ENCODE measurements around the gene RANBP2.

Gene RANBP2

DNA sequence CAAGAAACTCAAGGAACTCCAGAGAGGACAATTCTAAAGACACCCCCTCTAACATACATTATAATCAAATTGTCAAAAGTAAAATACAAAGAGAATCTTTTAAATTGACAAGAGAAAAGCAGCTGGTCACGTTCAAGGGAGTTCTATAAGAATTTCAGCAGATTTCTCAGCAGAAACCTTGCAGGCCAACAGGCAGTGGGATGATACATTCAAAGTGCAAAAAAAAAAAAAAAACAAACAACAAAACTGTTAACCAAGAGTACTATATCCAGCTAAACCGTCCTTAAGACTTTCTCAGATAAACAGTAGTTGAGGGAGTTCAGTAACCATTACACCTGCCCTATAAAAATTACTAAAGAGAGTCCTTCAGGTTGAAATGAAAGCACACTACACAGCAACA, 101.2 kb downstream of the RANBP2 start:
- Histone ChIP-seq H3K18ac (ENCODE audit: low read length) (no peak overlapping the region), H2BK5ac (ENCODE audit: low read depth, low read length, poor library complexity) (no peak overlapping the region), H3K79me2 (ENCODE audit: control insufficient read depth, insufficient read depth, low read length, poor library complexity) (no peaks in the 10 kb centered on the region), H3K79me1 (ENCODE audit: low read length) (no peaks in the 10 kb centered on the region), H3K4ac (ENCODE audit: low read depth, low read length) (no peak overlapping the region), H3K27ac (ENCODE audit: low read depth, low read length) (no peak overlapping the region), H3K23ac (ENCODE audit: low read length) (no peak overlapping the region), H2AFZ (ENCODE audit: insufficient read depth, low read length, poor library complexity) (no peak overlapping the region), H3K14ac (ENCODE audit: low read length) (no peak overlapping the region), H4K91ac (ENCODE audit: low read depth, low read length) (no peak overlapping the region), H2BK120ac (ENCODE audit: insufficient read depth, low read length, poor library complexity) (no peak overlapping the region), H3K4me1 (ENCODE audit: control insufficient read depth in 1 of 2, insufficient read depth in 2 of 2, low read length in 2 of 2) (no peaks in the 10 kb centered on the region), H2AK5ac (ENCODE audit: low read length) (no peak overlapping the region), H4K12ac (ENCODE audit: low read depth, low read length) (no peak overlapping the region), H2BK12ac (ENCODE audit: low read length) (no peak overlapping the region), H3K4me3 (ENCODE audit: low read depth, low read length) (no peak overlapping the region), H3K27me3 (ENCODE audit: insufficient read depth, low read length) (no peaks in the 10 kb centered on the region), H3K4me2 (ENCODE audit: low read length) (no peak overlapping the region), H4K8ac (ENCODE audit: low read depth, low read length) (no peak overlapping the region), H3K9me3 (ENCODE audit: insufficient read depth, low read depth, low read length) (peaks cover 1% of the 10 kb centered on the region), H3K9ac (ENCODE audit: low read length) (no peak overlapping the region), H3K36me3 (ENCODE audit: control insufficient read depth in 1 of 2, insufficient read depth in 2 of 2, low read length in 2 of 2) (peaks cover 5 to 17% of the 10 kb centered on the region in 2 experiments)
- DNase-seq, result no peak
- no CpG with 5 or more reads among the region's 2 CpGs for WGBS (ENCODE audit: extremely low coverage, insufficient coverage, insufficient read length)

DNA sequence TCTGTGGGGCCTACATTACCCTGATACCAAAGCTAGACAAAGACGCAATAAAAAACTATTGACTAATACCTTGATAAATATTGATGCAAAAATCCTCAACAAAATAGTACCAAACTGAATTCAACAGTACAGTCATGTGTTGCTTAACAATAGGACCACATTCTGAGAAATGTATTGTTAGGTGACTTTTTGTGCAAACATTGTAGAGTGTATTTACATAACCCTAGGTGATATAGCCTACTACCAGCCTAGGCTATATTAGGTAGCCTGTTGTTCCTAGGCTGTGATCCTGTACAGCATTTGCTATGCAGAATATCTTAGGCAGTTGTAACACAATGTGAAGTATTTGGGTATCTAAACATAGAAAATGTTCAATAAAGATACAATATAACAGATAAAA, 104.0 kb downstream of the RANBP2 start:
- no peak overlapping the region for H3K4me3 ChIP-seq (ENCODE audit: low read depth, low read length)
- H2BK5ac ChIP-seq (ENCODE audit: low read depth, low read length, poor library complexity), result no peak overlapping the region
- H2BK12ac ChIP-seq (ENCODE audit: low read length), result no peak overlapping the region
- H3K4me1 ChIP-seq (ENCODE audit: control insufficient read depth in 1 of 2, insufficient read depth in 2 of 2, low read length in 2 of 2), result no peaks in the 10 kb centered on the region
- DNase-seq, result no peak
- no CpG with 5 or more reads among the region's 1 CpG for WGBS (ENCODE audit: extremely low coverage, insufficient coverage, insufficient read length)
- no peak overlapping the region for H3K4me2 ChIP-seq (ENCODE audit: low read length)
- no peak overlapping the region for H3K23ac ChIP-seq (ENCODE audit: low read length)
- no peaks in the 10 kb centered on the region for H3K79me1 ChIP-seq (ENCODE audit: low read length)
- no peaks in the 10 kb centered on the region for H3K27me3 ChIP-seq (ENCODE audit: insufficient read depth, low read length)
- H3K27ac ChIP-seq (ENCODE audit: low read depth, low read length), result no peak overlapping the region
- no peak overlapping the region for H3K9ac ChIP-seq (ENCODE audit: low read length)
- H3K4ac ChIP-seq (ENCODE audit: low read depth, low read length), result no peak overlapping the region
- H4K12ac ChIP-seq (ENCODE audit: low read depth, low read length), result no peak overlapping the region
- H2AK5ac ChIP-seq (ENCODE audit: low read length), result no peak overlapping the region
- H4K91ac ChIP-seq (ENCODE audit: low read depth, low read length), result no peak overlapping the region
- H3K18ac ChIP-seq (ENCODE audit: low read length), result no peak overlapping the region
- H2AFZ ChIP-seq (ENCODE audit: insufficient read depth, low read length, poor library complexity), result no peak overlapping the region
- no peak overlapping the region for H3K14ac ChIP-seq (ENCODE audit: low read length)
- H4K8ac ChIP-seq (ENCODE audit: low read depth, low read length), result no peak overlapping the region
- H3K79me2 ChIP-seq (ENCODE audit: control insufficient read depth, insufficient read depth, low read length, poor library complexity), result no peaks in the 10 kb centered on the region
- no peak overlapping the region for H2BK120ac ChIP-seq (ENCODE audit: insufficient read depth, low read length, poor library complexity)
- H3K36me3 ChIP-seq (ENCODE audit: control insufficient read depth in 1 of 2, insufficient read depth in 2 of 2, low read length in 2 of 2), result peaks cover 3 to 4% of the 10 kb centered on the region in 2 experiments
- peaks cover 1% of the 10 kb centered on the region for H3K9me3 ChIP-seq (ENCODE audit: insufficient read depth, low read depth, low read length)

DNA sequence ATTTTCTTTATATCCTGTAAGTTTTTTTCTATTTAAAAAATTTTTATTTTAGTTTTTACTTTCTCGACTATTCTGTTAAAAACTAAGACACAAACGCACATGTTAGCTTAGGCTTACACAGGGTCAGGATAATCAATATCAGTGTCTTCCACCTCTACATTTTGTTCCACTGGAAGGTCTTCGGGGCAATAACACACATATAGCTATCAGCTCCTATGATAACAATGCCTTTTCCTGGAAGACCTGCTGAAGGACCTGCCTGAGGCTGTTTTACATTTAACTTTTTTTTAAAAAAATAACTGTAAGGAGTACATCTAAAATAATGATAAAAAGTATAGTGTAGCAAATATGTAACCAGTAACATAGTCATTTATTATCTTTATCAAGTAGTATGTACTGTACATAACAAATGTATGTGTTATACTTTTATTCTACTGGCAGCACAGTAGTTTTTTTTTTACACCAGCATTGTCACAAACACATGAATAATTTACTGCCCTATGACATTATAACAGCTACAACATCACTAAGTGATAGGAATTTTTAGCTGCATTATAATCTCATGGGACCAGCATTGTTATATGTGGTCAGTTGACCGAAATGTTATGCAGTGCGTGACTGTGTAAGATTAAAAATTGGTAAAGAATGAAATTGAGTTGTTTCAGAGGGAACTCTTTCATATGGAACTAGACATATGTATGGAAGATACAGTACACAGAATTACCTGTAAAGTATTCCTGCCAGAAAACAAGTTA, 105.2 kb downstream of the RANBP2 start:
- H4K8ac ChIP-seq (ENCODE audit: low read depth, low read length), result no peak overlapping the region
- H2AFZ ChIP-seq (ENCODE audit: insufficient read depth, low read length, poor library complexity), result no peak overlapping the region
- no peak overlapping the region for H2BK120ac ChIP-seq (ENCODE audit: insufficient read depth, low read length, poor library complexity)
- H3K27me3 ChIP-seq (ENCODE audit: insufficient read depth, low read length), result no peaks in the 10 kb centered on the region
- no peaks in the 10 kb centered on the region for H3K4me1 ChIP-seq (ENCODE audit: control insufficient read depth in 1 of 2, insufficient read depth in 2 of 2, low read length in 2 of 2)
- no peaks in the 10 kb centered on the region for H3K79me1 ChIP-seq (ENCODE audit: low read length)
- no peak overlapping the region for H2AK5ac ChIP-seq (ENCODE audit: low read length)
- H3K4me2 ChIP-seq (ENCODE audit: low read length), result no peak overlapping the region
- H2BK12ac ChIP-seq (ENCODE audit: low read length), result no peak overlapping the region
- H3K79me2 ChIP-seq (ENCODE audit: control insufficient read depth, insufficient read depth, low read length, poor library complexity), result no peaks in the 10 kb centered on the region
- 100% methylated on average over 2 of the region's 5 CpGs for WGBS (ENCODE audit: extremely low coverage, insufficient coverage, insufficient read length)
- no peak overlapping the region for H3K18ac ChIP-seq (ENCODE audit: low read length)
- no peak overlapping the region for H3K27ac ChIP-seq (ENCODE audit: low read depth, low read length)
- DNase-seq, result no peak
- no peak overlapping the region for H3K4ac ChIP-seq (ENCODE audit: low read depth, low read length)
- peaks cover 1% of the 10 kb centered on the region for H3K9me3 ChIP-seq (ENCODE audit: insufficient read depth, low read depth, low read length)
- no peak overlapping the region for H3K4me3 ChIP-seq (ENCODE audit: low read depth, low read length)
- no peak overlapping the region for H4K12ac ChIP-seq (ENCODE audit: low read depth, low read length)
- no peak overlapping the region for H2BK5ac ChIP-seq (ENCODE audit: low read depth, low read length, poor library complexity)
- H3K36me3 ChIP-seq (ENCODE audit: control insufficient read depth in 1 of 2, insufficient read depth in 2 of 2, low read length in 2 of 2), result peaks cover 0 to 3% of the 10 kb centered on the region in 2 experiments
- no peak overlapping the region for H3K9ac ChIP-seq (ENCODE audit: low read length)
- H3K14ac ChIP-seq (ENCODE audit: low read length), result no peak overlapping the region
- no peak overlapping the region for H4K91ac ChIP-seq (ENCODE audit: low read depth, low read length)
- no peak overlapping the region for H3K23ac ChIP-seq (ENCODE audit: low read length)

GRCh38 chr2:108825254-108825653, 106.0 kb downstream of the RANBP2 start:
- H4K91ac ChIP-seq (ENCODE audit: low read depth, low read length), result no peak overlapping the region
- no peak overlapping the region for H3K27ac ChIP-seq (ENCODE audit: low read depth, low read length)
- H3K79me1 ChIP-seq (ENCODE audit: low read length), result no peaks in the 10 kb centered on the region
- no peak overlapping the region for H2AFZ ChIP-seq (ENCODE audit: insufficient read depth, low read length, poor library complexity)
- no peak overlapping the region for H3K23ac ChIP-seq (ENCODE audit: low read length)
- H4K12ac ChIP-seq (ENCODE audit: low read depth, low read length), result no peak overlapping the region
- H2BK12ac ChIP-seq (ENCODE audit: low read length), result no peak overlapping the region
- no peaks in the 10 kb centered on the region for H3K79me2 ChIP-seq (ENCODE audit: control insufficient read depth, insufficient read depth, low read length, poor library complexity)
- no peak overlapping the region for H2BK5ac ChIP-seq (ENCODE audit: low read depth, low read length, poor library complexity)
- no peak overlapping the region for H3K14ac ChIP-seq (ENCODE audit: low read length)
- H3K27me3 ChIP-seq (ENCODE audit: insufficient read depth, low read length), result no peaks in the 10 kb centered on the region
- no peak for DNase-seq
- no peak overlapping the region for H4K8ac ChIP-seq (ENCODE audit: low read depth, low read length)
- no peaks in the 10 kb centered on the region for H3K9me3 ChIP-seq (ENCODE audit: insufficient read depth, low read depth, low read length)
- no peak overlapping the region for H3K9ac ChIP-seq (ENCODE audit: low read length)
- H3K4me2 ChIP-seq (ENCODE audit: low read length), result no peak overlapping the region
- no CpG with 5 or more reads among the region's 4 CpGs for WGBS (ENCODE audit: extremely low coverage, insufficient coverage, insufficient read length)
- no peak overlapping the region for H2AK5ac ChIP-seq (ENCODE audit: low read length)
- no peak overlapping the region for H3K4me3 ChIP-seq (ENCODE audit: low read depth, low read length)
- peaks cover 0 to 2% of the 10 kb centered on the region in 2 experiments for H3K36me3 ChIP-seq (ENCODE audit: control insufficient read depth in 1 of 2, insufficient read depth in 2 of 2, low read length in 2 of 2)
- H3K4ac ChIP-seq (ENCODE audit: low read depth, low read length), result no peak overlapping the region
- no peaks in the 10 kb centered on the region for H3K4me1 ChIP-seq (ENCODE audit: control insufficient read depth in 1 of 2, insufficient read depth in 2 of 2, low read length in 2 of 2)
- no peak overlapping the region for H2BK120ac ChIP-seq (ENCODE audit: insufficient read depth, low read length, poor library complexity)
- no peak overlapping the region for H3K18ac ChIP-seq (ENCODE audit: low read length)

All from trophoblast cell (in vitro differentiated cells and primary cell).